Smooth muscle cell (in vitro differentiated cells): ENCODE measurements around the gene BNC2. TPM values are rescaled to one million over a fixed set of nuclear protein-coding genes. Genes with fewer than 3 reads are reported as not detected.

Experiments
- DNase-seq: peaks from one replicate; lab custom pipeline; 2025; ENCODE audit not compliant: unreplicated experiment; lab: John Stamatoyannopoulos, UW
- H2AFZ ChIP-seq: fragments of 200-600 bp; sonication (generic); 2 replicates; pipeline ENCODE4 v1.6.0; 2016; ENCODE audit warnings: antibody characterized with exemption, low read depth, mild to moderate bottlenecking
- H3F3A ChIP-seq: fragments of 200-600 bp; sonication (generic); 2 replicates; pipeline ENCODE4 v1.6.0; 2017; ENCODE audit warnings: antibody characterized with exemption, low read depth
- H3K27ac ChIP-seq: fragments of 200-600 bp; sonication (generic); 2 replicates; pipeline ENCODE4 v1.5.1; 2016; ENCODE audit warnings: low read depth, mild to moderate bottlenecking
- H3K27me3 ChIP-seq: fragments of 200-600 bp; sonication (generic); 2 replicates; pipeline ENCODE4 v1.6.1; 2016; ENCODE audit warnings: low read depth, mild to moderate bottlenecking
- H3K36me3 ChIP-seq: fragments of 200-600 bp; sonication (generic); 2 replicates; pipeline ENCODE4 v1.5.1; 2016; ENCODE audit warnings: low read depth
- H3K4me1 ChIP-seq: fragments of 200-600 bp; sonication (generic); 2 replicates; pipeline ENCODE4 v1.5.1; 2016; ENCODE audit warnings: low read depth
- H3K4me2 ChIP-seq: fragments of 200-600 bp; sonication (generic); 2 replicates; pipeline ENCODE4 v1.6.0; 2016; ENCODE audit warnings: mild to moderate bottlenecking
- H3K4me3 ChIP-seq: fragments of 200-600 bp; sonication (generic); 2 replicates; pipeline ENCODE4 v1.5.1; 2016; ENCODE audit warnings: mild to moderate bottlenecking
- H3K79me2 ChIP-seq: fragments of 200-600 bp; sonication (generic); 2 replicates; pipeline ENCODE4 v1.6.0; 2016; ENCODE audit warnings: low read depth, mild to moderate bottlenecking
- H3K9ac ChIP-seq: fragments of 200-600 bp; sonication (generic); 2 replicates; pipeline ENCODE4 v1.6.0; 2016; ENCODE audit warnings: low read depth
- H3K9me3 ChIP-seq: fragments of 200-600 bp; sonication (generic); replicated peaks from 2 replicates; pipeline ENCODE4 v1.5.1; 2016; ENCODE audit warnings: low read depth
- H4K20me1 ChIP-seq: fragments of 200-600 bp; sonication (generic); 2 replicates; pipeline ENCODE4 v1.6.0; 2016; ENCODE audit warnings: low read depth
- CTCF ChIP-seq: fragments of 200-600 bp; sonication (generic); IDR thresholded peaks from 2 replicates; pipeline ENCODE4 v1.5.1; 2017; ENCODE audit warnings: borderline replicate concordance, mild to moderate bottlenecking, antibody characterized with exemption; ENCODE audit not compliant: insufficient read depth, poor library complexity, severe bottlenecking
- WGBS: methylation state at CpG from one replicate; pipeline ENCODE4 v1.1.7; 2016; ENCODE audit warnings: low lambda C conversion rate; 5-methylcytosine and 5-hydroxymethylcytosine counted together
- polyA plus RNA-seq: library from polyadenylated mRNA; unstranded; fragments of >200 nt; fragmentation: Nextera tagmentation; extraction: Ambion mirVana; gene quantifications from 2 replicates; pipeline ENCODE4 v1.2.1, GENCODE V29; 2016
- total RNA-seq: library from RNA; depleted of rRNA; stranded (reverse); fragments of >200 nt; gene quantifications from 2 replicates; pipeline ENCODE4 v1.2.3, GENCODE V29; 2014

BNC2 gene
- total and polyA plus RNA-seq, 2 experiments from 2014 or later, result 11.6 to 13.5 TPM

- H3K36me3 ChIP-seq, result no peaks in the 10 kb centered on the region
- no peaks in the 10 kb centered on the region for H3F3A ChIP-seq
- peaks cover 4% of the 10 kb centered on the region for H3K4me1 ChIP-seq
- no peak for DNase-seq
- peaks cover 15% of the 10 kb centered on the region for H3K27me3 ChIP-seq
- WGBS, result 91% methylated on average over 3 of the region's 3 CpGs
- H3K4me2 ChIP-seq, result no peak overlapping the region
- no peak overlapping the region for H3K4me3 ChIP-seq
- H3K9ac ChIP-seq, result no peak overlapping the region
- TF ChIP-seq CTCF, result no peak
- no peak overlapping the region for H2AFZ ChIP-seq
- no peak overlapping the region for H3K27ac ChIP-seq
- H4K20me1 ChIP-seq, result no peaks in the 10 kb centered on the region
- no peaks in the 10 kb centered on the region for H3K79me2 ChIP-seq
- no peaks in the 10 kb centered on the region for H3K9me3 ChIP-seq
Observed at GRCh38 chr9:16720386-16720785, 150.1 kb downstream of the BNC2 start.

GRCh38 chr9:16719921-16720320, 150.5 kb downstream of the BNC2 start:
- H3K4me2 ChIP-seq, result no peak overlapping the region
- no peak overlapping the region for H3K4me3 ChIP-seq
- no peak for TF ChIP-seq CTCF
- H2AFZ ChIP-seq, result no peak overlapping the region
- H3F3A ChIP-seq, result no peaks in the 10 kb centered on the region
- 62% methylated on average over 4 of the region's 4 CpGs for WGBS
- peaks cover 4% of the 10 kb centered on the region for H3K4me1 ChIP-seq
- no peaks in the 10 kb centered on the region for H3K79me2 ChIP-seq
- no peaks in the 10 kb centered on the region for H3K36me3 ChIP-seq
- H3K9me3 ChIP-seq, result no peaks in the 10 kb centered on the region
- no peak overlapping the region for H3K9ac ChIP-seq
- no peaks in the 10 kb centered on the region for H4K20me1 ChIP-seq
- peaks cover 15% of the 10 kb centered on the region for H3K27me3 ChIP-seq
- DNase-seq, result no peak
- H3K27ac ChIP-seq, result no peak overlapping the region

GRCh38 chr9:16718952-16719351, 151.5 kb downstream of the BNC2 start:
- H3K4me2 ChIP-seq, result no peak overlapping the region
- TF ChIP-seq CTCF, result no peak
- H3K27me3 ChIP-seq, result peaks cover 15% of the 10 kb centered on the region
- H3K9ac ChIP-seq, result no peak overlapping the region
- WGBS, result 89% methylated on average over 3 of the region's 3 CpGs
- H3K9me3 ChIP-seq, result no peaks in the 10 kb centered on the region
- no peaks in the 10 kb centered on the region for H3F3A ChIP-seq
- no peak overlapping the region for H2AFZ ChIP-seq
- H3K36me3 ChIP-seq, result no peaks in the 10 kb centered on the region
- no peak overlapping the region for H3K4me3 ChIP-seq
- peaks cover 4% of the 10 kb centered on the region for H3K4me1 ChIP-seq
- no peaks in the 10 kb centered on the region for H4K20me1 ChIP-seq
- no peak overlapping the region for H3K27ac ChIP-seq
- no peak for DNase-seq
- no peaks in the 10 kb centered on the region for H3K79me2 ChIP-seq

GRCh38 chr9:16718296-16718695, 152.2 kb downstream of the BNC2 start:
- no peak for DNase-seq
- Histone ChIP-seq H3K27ac (no peak overlapping the region), H3K36me3 (no peaks in the 10 kb centered on the region), H3K79me2 (no peaks in the 10 kb centered on the region), H3K9ac (no peak overlapping the region), H3K9me3 (no peaks in the 10 kb centered on the region), H4K20me1 (no peaks in the 10 kb centered on the region), H2AFZ (no peak overlapping the region), H3K4me1 (peaks cover 4% of the 10 kb centered on the region), H3K27me3 (peaks cover 15% of the 10 kb centered on the region), H3K4me2 (no peak overlapping the region), H3K4me3 (no peak overlapping the region), H3F3A (no peaks in the 10 kb centered on the region)
- TF ChIP-seq CTCF, result no peak
- WGBS, result 88% methylated on average over 1 of the region's 1 CpG
